SK-N-SH (cell line): Measurements from ENCODE around the gene RPP25. TPM values are rescaled to one million over a fixed set of nuclear protein-coding genes. Genes with fewer than 3 reads are reported as not detected.

Source experiments
- CTCF ChIA-PET: fragments of 300-600, 350-600 bp; formaldehyde crosslinking; extraction: SDS; loops from one replicate; lab custom pipeline; 2021; lab: Yijun Ruan, JAX
- POLR2A ChIA-PET: fragments of 350-600 bp; sonication (Branson Sonifier 250); formaldehyde crosslinking; extraction: SDS; loops from one replicate; lab custom pipeline; 2020; ENCODE audit warnings: antibody characterized with exemption, inconsistent platforms; lab: Yijun Ruan, JAX
- DNase-seq: peaks from one replicate; pipeline ENCODE4 v3.0.0; 2012
- H2AFZ ChIP-seq: fragments of 200-600 bp; sonication (generic); 2 replicates; pipeline ENCODE4 v1.8.1; 2016; ENCODE audit warnings: antibody characterized with exemption, mild to moderate bottlenecking, low read depth
- H3F3A ChIP-seq: fragments of 200-600 bp; sonication (generic); replicated peaks from 2 replicates; pipeline ENCODE3; 2016; ENCODE audit warnings: antibody characterized with exemption, mild to moderate bottlenecking; ENCODE audit not compliant: insufficient read depth
- H3K27ac ChIP-seq, 2 experiments: fragments of 200-500 bp in 1 of 2; fragments of 200-600 bp in 1 of 2; sonication (Bioruptor generic) in 1 of 2; sonication (generic), shearing (Covaris generic) in 1 of 2; 2 replicates each; pipeline versions ENCODE4 v1.5.1 to v1.6.1; 2014 to 2016; ENCODE audit warnings: low read depth in 2 of 2, inconsistent platforms in 1 of 2, low read length in 1 of 2, mild to moderate bottlenecking in 1 of 2, mixed read lengths in 1 of 2
- H3K27me3 ChIP-seq: fragments of 200-600 bp; sonication (generic), shearing (Covaris generic); 2 replicates; pipeline ENCODE4 v1.6.1; 2016; ENCODE audit warnings: mixed run types; ENCODE audit not compliant: insufficient read depth
- H3K36me3 ChIP-seq, 2 experiments: fragments of 200-500 bp in 1 of 2; fragments of 200-600 bp in 1 of 2; sonication (Bioruptor generic) in 1 of 2; sonication (generic) in 1 of 2; replicated peaks in 1 of 2; 2 replicates each; pipeline versions ENCODE3 to v1.5.1; 2014 to 2016; ENCODE audit warnings: low read length in 1 of 2, mild to moderate bottlenecking in 1 of 2; ENCODE audit not compliant: insufficient read depth in 2 of 2, control insufficient read depth in 1 of 2
- H3K4me1 ChIP-seq, 2 experiments: fragments of 200-500 bp in 1 of 2; fragments of 200-600 bp in 1 of 2; sonication (Bioruptor generic) in 1 of 2; sonication (generic), shearing (Covaris generic) in 1 of 2; 2 replicates each; pipeline versions ENCODE4 v1.5.1 to v1.6.1; 2014 to 2016; ENCODE audit warnings: low read depth in 1 of 2, low read length in 1 of 2, mixed run types in 1 of 2; ENCODE audit not compliant: insufficient read depth in 2 of 2, control insufficient read depth in 1 of 2
- H3K4me2 ChIP-seq: fragments of 200-600 bp; sonication (generic), shearing (Covaris generic); 2 replicates; pipeline ENCODE4 v1.6.1; 2017; ENCODE audit warnings: mixed run types
- H3K4me3 ChIP-seq, 2 experiments: fragments of 200-500 bp in 1 of 2; fragments of 200-600 bp in 1 of 2; sonication (Bioruptor generic) in 1 of 2; sonication (generic), shearing (Covaris generic) in 1 of 2; 2 replicates each; pipeline versions ENCODE4 v1.5.1 to v1.8.1; 2014 to 2016; ENCODE audit warnings: low read depth in 2 of 2, inconsistent platforms in 1 of 2, low read length in 1 of 2, mild to moderate bottlenecking in 1 of 2, mixed read lengths in 1 of 2, moderate library complexity in 1 of 2
- H3K79me2 ChIP-seq: fragments of 200-600 bp; sonication (generic); 2 replicates; pipeline ENCODE4 v1.8.1; 2017; ENCODE audit warnings: mild to moderate bottlenecking; ENCODE audit not compliant: insufficient read depth
- H3K9ac ChIP-seq: fragments of 200-600 bp; sonication (generic); 2 replicates; pipeline ENCODE4 v1.6.1; 2017; ENCODE audit warnings: mixed run types
- H3K9me2 ChIP-seq: fragments of 200-600 bp; sonication (generic); 2 replicates; pipeline ENCODE4 v1.6.1; 2017; ENCODE audit warnings: mixed run types
- H3K9me3 ChIP-seq: fragments of 200-600 bp; sonication (generic); 2 replicates; pipeline ENCODE4 v1.6.1; 2017; ENCODE audit warnings: mixed run types, mild to moderate bottlenecking, moderate library complexity
- H4K20me1 ChIP-seq: fragments of 200-600 bp; sonication (generic); 2 replicates; pipeline ENCODE4 v1.6.1; 2017; ENCODE audit warnings: mild to moderate bottlenecking, mixed run types; ENCODE audit not compliant: insufficient read depth
- EP300 ChIP-seq, 2 experiments: IDR thresholded peaks; 2 replicates each; pipeline versions ENCODE4 v1.4.0 to v1.6.1; 2012; ENCODE audit warnings: borderline replicate concordance in 1 of 2, low read depth in 1 of 2, low read length in 1 of 2
- EZH2phosphoT487 ChIP-seq: fragments of 200-600 bp; sonication (generic); IDR thresholded peaks from 2 replicates; pipeline ENCODE4 v1.6.1; 2017; ENCODE audit warnings: low read depth, mixed run types, mild to moderate bottlenecking, antibody characterized with exemption, moderate library complexity, borderline replicate concordance
- FOSL2 ChIP-seq: IDR thresholded peaks from 2 replicates; pipeline ENCODE4 v1.4.0; 2012; ENCODE audit warnings: low read depth, mild to moderate bottlenecking, moderate library complexity, borderline replicate concordance
- FOXJ3 ChIP-seq: sonication (generic); formaldehyde crosslinking; IDR thresholded peaks from 2 replicates; pipeline ENCODE4 v1.5.1; 2020; ENCODE audit warnings: mild to moderate bottlenecking, missing genetic modification reagents
- FOXM1 ChIP-seq: IDR thresholded peaks from 2 replicates; pipeline ENCODE4 v1.4.0; 2012; ENCODE audit warnings: low read depth, mild to moderate bottlenecking
- GABPA ChIP-seq: IDR thresholded peaks from 2 replicates; pipeline ENCODE4 v1.4.0; 2012; ENCODE audit warnings: low read depth, mild to moderate bottlenecking
- GATA2 ChIP-seq: sonication (generic); formaldehyde crosslinking; IDR thresholded peaks from 2 replicates; pipeline ENCODE4 v1.5.0; 2020; ENCODE audit warnings: mild to moderate bottlenecking, missing genetic modification reagents
- MXI1 ChIP-seq: IDR thresholded peaks from 2 replicates; pipeline ENCODE4 v1.6.1; 2012; ENCODE audit warnings: mild to moderate bottlenecking, low read depth, low read length, improper control_type of control experiment
- NFIC ChIP-seq: IDR thresholded peaks from 2 replicates; pipeline ENCODE4 v1.4.0; 2012; ENCODE audit warnings: borderline replicate concordance
- RXRA ChIP-seq: IDR thresholded peaks from 2 replicates; pipeline ENCODE4 v1.4.0; 2012; ENCODE audit warnings: low read depth, mild to moderate bottlenecking, borderline replicate concordance
- SIN3A ChIP-seq: IDR thresholded peaks from 2 replicates; pipeline ENCODE4 v1.6.1; 2012; ENCODE audit warnings: low read depth, mild to moderate bottlenecking, low read length, moderate library complexity, borderline replicate concordance
- SMC3 ChIP-seq: IDR thresholded peaks from 2 replicates; pipeline ENCODE4 v1.6.1; 2012; ENCODE audit warnings: low read depth, low read length, improper control_type of control experiment
- TAF1 ChIP-seq: IDR thresholded peaks from 2 replicates; pipeline ENCODE4 v1.6.1; 2012; ENCODE audit warnings: low read depth, mild to moderate bottlenecking, low read length, moderate library complexity, borderline replicate concordance
- TEAD4 ChIP-seq: IDR thresholded peaks from 2 replicates; pipeline ENCODE4 v1.4.0; 2012; ENCODE audit warnings: mild to moderate bottlenecking, borderline replicate concordance; ENCODE audit not compliant: insufficient read depth
- USF1 ChIP-seq: IDR thresholded peaks from 2 replicates; pipeline ENCODE4 v1.4.0; 2012; ENCODE audit warnings: low read depth, borderline replicate concordance
- USF2 ChIP-seq: fragments of 150-350 bp; IDR thresholded peaks from 2 replicates; pipeline ENCODE4 v1.6.1; 2017; ENCODE audit warnings: antibody characterized with exemption, low read length, low read depth, borderline replicate concordance
- YY1 ChIP-seq: IDR thresholded peaks from 2 replicates; pipeline ENCODE4 v1.4.0; 2012; ENCODE audit warnings: low read depth, mild to moderate bottlenecking
- WGBS: methylation state at CpG from one replicate; pipeline ENCODE4 v1.1.6; 2017; ENCODE audit warnings: low lambda C conversion rate; 5-methylcytosine and 5-hydroxymethylcytosine counted together
- polyA plus RNA-seq, 3 experiments: library from polyadenylated mRNA; depleted of rRNA; stranded (reverse); fragments of >200 nt; gene quantifications; 2 replicates each; pipeline ENCODE4 v1.2.3, GENCODE V29; 2012
- TF ChIP-seq, protein P1 (sequence below): IDR thresholded peaks from 2 replicates; pipeline ENCODE4 v1.4.0; 2012; ENCODE audit warnings: low read depth
- TF ChIP-seq, protein P2 (sequence below): fragments of 150-350 bp; IDR thresholded peaks from 2 replicates; pipeline ENCODE4 v1.6.1; 2016; ENCODE audit warnings: mild to moderate bottlenecking, low read depth, low read length
- TF ChIP-seq, protein P3 (sequence below): IDR thresholded peaks from 2 replicates; pipeline ENCODE4; 2012

RPP25 gene
- polyA plus RNA-seq, 1 of the 3 experiments (the other 2 are of a cell fraction), result 1.7 TPM

DNA sequence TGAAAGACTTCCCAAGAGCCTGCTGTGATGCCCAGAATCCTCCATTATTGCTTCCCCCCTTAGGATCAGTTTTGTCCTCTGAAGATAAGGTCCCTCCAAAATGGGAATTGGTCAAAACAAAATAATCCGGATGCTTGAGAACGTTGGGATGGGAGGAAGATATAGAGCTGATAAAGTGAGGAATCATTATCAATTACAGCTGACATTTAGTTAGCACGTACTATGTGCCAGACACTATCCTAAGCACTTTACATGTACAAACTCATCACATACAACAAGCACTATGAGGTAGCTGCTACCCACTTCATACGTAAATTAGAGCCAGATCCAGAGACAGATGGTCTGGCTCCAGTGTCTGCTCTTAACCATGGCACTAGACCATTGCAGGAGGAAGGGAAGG lies 6.6 kb upstream of the RPP25 start:
- no peaks in the 10 kb centered on the region for H3K79me2 ChIP-seq
- H3K9me2 ChIP-seq, result no peaks in the 10 kb centered on the region
- H3K9me3 ChIP-seq, result no peaks in the 10 kb centered on the region
- H3F3A ChIP-seq, result peaks cover 5% of the 10 kb centered on the region
- no peak overlapping the region for H3K9ac ChIP-seq
- TF ChIP-seq TEAD4 (no peak), SIN3A (no peak), EZH2phosphoT487 (no peak), NFIC (no peak), MXI1 (no peak), EP300 (IDR thresholded peaks at IDR 0.05; ENCODE audit: borderline replicate concordance in 1 of 2, low read depth in 1 of 2, low read length in 1 of 2) (no peak), GABPA (no peak), YY1 (no peak), RXRA (no peak), GATA2 (no peak), USF2 (no peak), TAF1 (no peak), FOXM1 (no peak), FOXJ3 (CRISPR knock-in tag) (no peak), USF1 (no peak), FOSL2 (no peak), SMC3 (no peak)
- TF ChIP-seq, protein P1, sequence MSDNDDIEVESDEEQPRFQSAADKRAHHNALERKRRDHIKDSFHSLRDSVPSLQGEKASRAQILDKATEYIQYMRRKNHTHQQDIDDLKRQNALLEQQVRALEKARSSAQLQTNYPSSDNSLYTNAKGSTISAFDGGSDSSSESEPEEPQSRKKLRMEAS, result no peak
- TF ChIP-seq, protein P2, sequence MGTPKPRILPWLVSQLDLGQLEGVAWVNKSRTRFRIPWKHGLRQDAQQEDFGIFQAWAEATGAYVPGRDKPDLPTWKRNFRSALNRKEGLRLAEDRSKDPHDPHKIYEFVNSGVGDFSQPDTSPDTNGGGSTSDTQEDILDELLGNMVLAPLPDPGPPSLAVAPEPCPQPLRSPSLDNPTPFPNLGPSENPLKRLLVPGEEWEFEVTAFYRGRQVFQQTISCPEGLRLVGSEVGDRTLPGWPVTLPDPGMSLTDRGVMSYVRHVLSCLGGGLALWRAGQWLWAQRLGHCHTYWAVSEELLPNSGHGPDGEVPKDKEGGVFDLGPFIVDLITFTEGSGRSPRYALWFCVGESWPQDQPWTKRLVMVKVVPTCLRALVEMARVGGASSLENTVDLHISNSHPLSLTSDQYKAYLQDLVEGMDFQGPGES, result no peak
- TF ChIP-seq, protein P3, sequence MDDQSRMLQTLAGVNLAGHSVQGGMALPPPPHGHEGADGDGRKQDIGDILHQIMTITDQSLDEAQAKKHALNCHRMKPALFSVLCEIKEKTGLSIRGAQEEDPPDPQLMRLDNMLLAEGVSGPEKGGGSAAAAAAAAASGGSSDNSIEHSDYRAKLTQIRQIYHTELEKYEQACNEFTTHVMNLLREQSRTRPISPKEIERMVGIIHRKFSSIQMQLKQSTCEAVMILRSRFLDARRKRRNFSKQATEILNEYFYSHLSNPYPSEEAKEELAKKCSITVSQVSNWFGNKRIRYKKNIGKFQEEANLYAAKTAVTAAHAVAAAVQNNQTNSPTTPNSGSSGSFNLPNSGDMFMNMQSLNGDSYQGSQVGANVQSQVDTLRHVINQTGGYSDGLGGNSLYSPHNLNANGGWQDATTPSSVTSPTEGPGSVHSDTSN, result no peak
- TF ChIP-seq, all 33 proteins: peak for 0
- H3K4me1 ChIP-seq, result peaks cover 7 to 16% of the 10 kb centered on the region in 2 experiments; a peak in 2 of 4 replicates
- 67% methylated on average over 4 of the region's 4 CpGs for WGBS
- H3K27ac ChIP-seq, result peak overlapping the region in 1 of 2 experiments; percentile 29; a peak in 1 of 4 replicates
- no peaks in the 10 kb centered on the region for H4K20me1 ChIP-seq
- ChIA-PET POLR2A (interaction anchor here (1.1 kb wide), 2 partner anchors 10 to 32 kb away, joined by 3 read pairs; partner anchors contain the start of gene SCAMP5), CTCF (interaction anchor here (0.9 to 2.4 kb wide), 4 partner anchors 10 to 25 kb away, joined by 3 to 9 read pairs (median 4); no protein-coding TSS in a partner anchor)
- H3K36me3 ChIP-seq, result no peaks in the 10 kb centered on the region
- H2AFZ ChIP-seq, result no peak overlapping the region
- no peak overlapping the region for H3K4me2 ChIP-seq
- no peak for DNase-seq
- H3K27me3 ChIP-seq, result no peaks in the 10 kb centered on the region; the same call in 1 of the 2 replicates
- no peak overlapping the region for H3K4me3 ChIP-seq
